A549 (cell line): ENCODE data around the gene SLC46A1. TPM values are rescaled to one million over a fixed set of nuclear protein-coding genes. Genes with fewer than 3 reads are reported as not detected.
"Not testable (repeated sequence)": the region's sequence is repeated elsewhere in the genome, so short reads cannot be mapped to it uniquely, and the experiment has no call there.

ENCODE experiments used
- ATAC-seq, 2 experiments: fragments of 200-7000 bp in 1 of 2; fragments of >200 bp in 1 of 2; cut with Nextera tagmentation in 1 of 2; cut with Tn5 transposase in 1 of 2; 3 replicates each; pipeline versions ENCODE4 v1.8.0 to v1.9.1; 2018 to 2020; ENCODE audit warnings: mild to moderate bottlenecking in 1 of 2, moderate library complexity in 1 of 2
- CTCF ChIA-PET: fragments of 300-600 bp; sonication (Branson Sonifier 250); formaldehyde crosslinking; extraction: SDS; loops from one replicate; lab custom pipeline; 2021; ENCODE audit warnings: antibody characterized with exemption, inconsistent platforms; lab: Yijun Ruan, JAX
- POLR2A ChIA-PET: fragments of 350-600 bp; formaldehyde crosslinking; extraction: SDS; loops from one replicate; lab custom pipeline; 2021; ENCODE audit warnings: antibody characterized with exemption, inconsistent platforms; lab: Yijun Ruan, JAX
- DNase-seq, 2 experiments: peaks; one replicate each; pipeline versions ENCODE4 v3.0.0 to v3.0.0-alpha.2; 2011 to 2016; ENCODE audit warnings: low read depth in 1 of 2, low spot score in 1 of 2
- FAIRE-seq: peaks from 2 replicates; lab custom pipeline; 2011; peaks lifted over from hg19 to GRCh38; lab: Jason Lieb, UNC
- H3K27ac ChIP-seq, 2 experiments: fragments of >200 bp; sonication (Bioruptor Twin); formaldehyde crosslinking; 3 replicates each; pipeline ENCODE4 v1.5.1; 2016 to 2017
- H3K4me1 ChIP-seq: fragments of >200 bp; sonication (Bioruptor Twin); formaldehyde crosslinking; 3 replicates; pipeline ENCODE4 v1.6.1; 2016
- H3K4me2 ChIP-seq: fragments of >200 bp; sonication (Bioruptor Twin); formaldehyde crosslinking; 3 replicates; pipeline ENCODE4 v1.6.1; 2016
- H3K4me3 ChIP-seq: fragments of >200 bp; sonication (Bioruptor Twin); formaldehyde crosslinking; 3 replicates; pipeline ENCODE4 v1.5.1; 2016
- H3K9me3 ChIP-seq: fragments of >200 bp; sonication (Bioruptor Twin); formaldehyde crosslinking; 3 replicates; pipeline ENCODE4 v1.6.1; 2016
- CEBPB ChIP-seq, 2 experiments: fragments of >200 bp in 1 of 2; sonication (Bioruptor Twin) in 1 of 2; formaldehyde crosslinking in 1 of 2; IDR thresholded peaks; 2 replicates each; pipeline ENCODE4 v1.6.1; 2012 to 2016
- CHD4 ChIP-seq: fragments of 200-600 bp; sonication (generic); IDR thresholded peaks from 2 replicates; pipeline ENCODE4 v1.6.1; 2016; ENCODE audit warnings: antibody characterized with exemption, mild to moderate bottlenecking, borderline replicate concordance
- E2F6 ChIP-seq: IDR thresholded peaks from 2 replicates; pipeline ENCODE4 v1.6.1; 2012; ENCODE audit warnings: low read depth, borderline replicate concordance
- EHF ChIP-seq: fragments of 250-450 bp; sonication (Bioruptor Pico); IDR thresholded peaks from 2 replicates; pipeline ENCODE4 v1.5.0; 2020; ENCODE audit warnings: mild to moderate bottlenecking
- EP300 ChIP-seq, 2 experiments: fragments of >200 bp; sonication (Bioruptor Twin); formaldehyde crosslinking; IDR thresholded peaks; 2 replicates in 1 of 2; 3 replicates in 1 of 2; pipeline ENCODE4 v1.6.1; 2016 to 2017
- ESRRA ChIP-seq: fragments of 150-350 bp; IDR thresholded peaks from 2 replicates; pipeline ENCODE4 v1.6.1; 2014; ENCODE audit warnings: mild to moderate bottlenecking, low read length, borderline replicate concordance
- FOSB ChIP-seq: fragments of 250-450 bp; sonication (Bioruptor Pico); IDR thresholded peaks from 2 replicates; pipeline ENCODE4 v1.5.0; 2020; ENCODE audit warnings: mild to moderate bottlenecking, moderate library complexity
- GATA3 ChIP-seq: IDR thresholded peaks from 2 replicates; pipeline ENCODE4 v1.6.1; 2012; ENCODE audit warnings: borderline replicate concordance
- HEYL ChIP-seq: fragments of 250-450 bp; sonication (Bioruptor Pico); IDR thresholded peaks from 2 replicates; pipeline ENCODE4 v1.8.0; 2021; ENCODE audit warnings: mild to moderate bottlenecking, moderate library complexity
- KDM1A ChIP-seq: fragments of 200-600 bp; sonication (generic); IDR thresholded peaks from 2 replicates; pipeline ENCODE4 v1.6.1; 2016; ENCODE audit warnings: low read depth, mild to moderate bottlenecking
- NFE2L2 ChIP-seq: fragments of 150-350 bp; conservative IDR thresholded peaks from 2 replicates; pipeline ENCODE4 v1.6.1; 2014; ENCODE audit warnings: low read length
- NR3C1 ChIP-seq: fragments of >200 bp; sonication (Bioruptor Twin); formaldehyde crosslinking; IDR thresholded peaks from 3 replicates; pipeline ENCODE4 v1.6.1; 2017
- RARB ChIP-seq: fragments of 250-450 bp; sonication (Bioruptor Pico); IDR thresholded peaks from 2 replicates; pipeline ENCODE4 v1.8.0; 2021; ENCODE audit warnings: mild to moderate bottlenecking, moderate library complexity
- RFX5 ChIP-seq: fragments of 450-650 bp; IDR thresholded peaks from 2 replicates; pipeline ENCODE4 v1.7.1; 2014; ENCODE audit warnings: antibody characterized with exemption, mild to moderate bottlenecking, moderate library complexity
- TFCP2L1 ChIP-seq: fragments of 250-450 bp; sonication (Bioruptor Pico); IDR thresholded peaks from 2 replicates; pipeline ENCODE4 v1.5.0; 2021; ENCODE audit warnings: mild to moderate bottlenecking
- ZNF302 ChIP-seq: fragments of 250-450 bp; sonication (Bioruptor Pico); IDR thresholded peaks from 2 replicates; pipeline ENCODE4 v1.9.0; 2021; ENCODE audit warnings: inconsistent platforms, mild to moderate bottlenecking, moderate library complexity
- ZSCAN20 ChIP-seq: fragments of 250-450 bp; sonication (Bioruptor Pico); IDR thresholded peaks from 2 replicates; pipeline ENCODE4 v1.8.0; 2022; ENCODE audit warnings: mild to moderate bottlenecking, moderate library complexity
- WGBS: methylation state at CpG from one replicate; pipeline ENCODE4 v1.1.6; 2017; ENCODE audit errors: missing lambda C conversion rate; 5-methylcytosine and 5-hydroxymethylcytosine counted together
- polyA plus RNA-seq, 4 experiments: library from polyadenylated mRNA; depleted of rRNA in 3 of 4; stranded (reverse); fragments of >200 nt; fragmentation: RNase III in 1 of 4; extraction: RNeasy Plus Mini Kit Qiagen cat#74134 plus additional on column Dnase treatment in 1 of 4; gene quantifications; 2 replicates in 3 of 4; 3 replicates in 1 of 4; pipeline ENCODE4 v1.2.3, GENCODE V29; 2011 to 2017
- TF ChIP-seq, protein P1 (sequence below): IDR thresholded peaks from 2 replicates; pipeline ENCODE4 v1.6.1; 2012
- TF ChIP-seq, protein P2 (sequence below): fragments of 250-450 bp; sonication (Bioruptor Pico); IDR thresholded peaks from 2 replicates; pipeline ENCODE4 v1.5.0; 2020; ENCODE audit warnings: low read depth, mild to moderate bottlenecking, moderate library complexity
- TF ChIP-seq, protein P3 (sequence below): fragments of 200-600 bp; sonication (generic); IDR thresholded peaks from 2 replicates; pipeline ENCODE4 v1.6.1; 2016; ENCODE audit warnings: antibody characterized with exemption, mild to moderate bottlenecking, moderate library complexity

Gene SLC46A1
- polyA plus RNA-seq, 2 of the 4 experiments (the other 2 are of a cell fraction): 12.8 to 23.7 TPM

DNA sequence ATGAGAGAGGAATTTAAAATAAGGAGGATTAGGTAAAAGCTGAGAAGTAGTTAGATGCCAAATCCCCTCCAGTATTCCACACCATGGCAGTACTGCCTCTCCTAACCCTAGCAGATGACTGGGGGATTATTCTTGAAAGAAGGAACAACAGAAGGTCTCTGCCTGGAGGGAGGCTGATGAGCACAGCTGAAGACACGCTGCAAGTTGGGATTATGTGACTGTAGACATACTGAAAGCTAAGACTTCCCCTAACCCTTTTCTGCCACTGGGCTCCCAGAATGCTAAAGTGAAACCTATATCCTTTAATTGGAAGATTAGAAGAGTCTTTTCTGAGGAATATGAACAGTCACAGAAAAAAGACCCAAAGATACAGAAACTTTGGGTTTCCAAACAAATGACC lies 27.7 kb upstream of the SLC46A1 start:
- peak in 1 of 2 experiments; percentile 37; a peak in 1 of 6 replicates for ATAC-seq
- Histone ChIP-seq H3K4me3 (no peak overlapping the region), H3K4me2 (no peak overlapping the region), H3K4me1 (no peaks in the 10 kb centered on the region), H3K9me3 (no peaks in the 10 kb centered on the region), H3K27ac (no peak overlapping the region)
- DNase-seq: no peak
- WGBS: 40% methylated on average over 1 of the region's 1 CpG
- ChIA-PET POLR2A (interaction anchor here (0.6 kb wide), 1 partner anchor 60 kb away, joined by 9 read pairs; no protein-coding TSS in a partner anchor), CTCF (interaction anchor here (1.7 kb wide), 1 partner anchor 17 kb away, joined by 5 read pairs; no protein-coding TSS in a partner anchor)
- FAIRE-seq: no peak
- TF ChIP-seq, protein P1, sequence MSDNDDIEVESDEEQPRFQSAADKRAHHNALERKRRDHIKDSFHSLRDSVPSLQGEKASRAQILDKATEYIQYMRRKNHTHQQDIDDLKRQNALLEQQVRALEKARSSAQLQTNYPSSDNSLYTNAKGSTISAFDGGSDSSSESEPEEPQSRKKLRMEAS: no peak
- TF ChIP-seq EP300 (IDR thresholded peaks at IDR 0.05) (no peak), GATA3 (no peak), KDM1A (no peak), RARB (CRISPR knock-in tag) (no peak), CHD4 (no peak), ESRRA (no peak), ZNF302 (CRISPR knock-in tag) (no peak)
- TF ChIP-seq, protein P2, sequence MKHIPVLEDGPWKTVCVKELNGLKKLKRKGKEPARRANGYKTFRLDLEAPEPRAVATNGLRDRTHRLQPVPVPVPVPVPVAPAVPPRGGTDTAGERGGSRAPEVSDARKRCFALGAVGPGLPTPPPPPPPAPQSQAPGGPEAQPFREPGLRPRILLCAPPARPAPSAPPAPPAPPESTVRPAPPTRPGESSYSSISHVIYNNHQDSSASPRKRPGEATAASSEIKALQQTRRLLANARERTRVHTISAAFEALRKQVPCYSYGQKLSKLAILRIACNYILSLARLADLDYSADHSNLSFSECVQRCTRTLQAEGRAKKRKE (CRISPR knock-in tag): no peak
- TF ChIP-seq, protein P3, sequence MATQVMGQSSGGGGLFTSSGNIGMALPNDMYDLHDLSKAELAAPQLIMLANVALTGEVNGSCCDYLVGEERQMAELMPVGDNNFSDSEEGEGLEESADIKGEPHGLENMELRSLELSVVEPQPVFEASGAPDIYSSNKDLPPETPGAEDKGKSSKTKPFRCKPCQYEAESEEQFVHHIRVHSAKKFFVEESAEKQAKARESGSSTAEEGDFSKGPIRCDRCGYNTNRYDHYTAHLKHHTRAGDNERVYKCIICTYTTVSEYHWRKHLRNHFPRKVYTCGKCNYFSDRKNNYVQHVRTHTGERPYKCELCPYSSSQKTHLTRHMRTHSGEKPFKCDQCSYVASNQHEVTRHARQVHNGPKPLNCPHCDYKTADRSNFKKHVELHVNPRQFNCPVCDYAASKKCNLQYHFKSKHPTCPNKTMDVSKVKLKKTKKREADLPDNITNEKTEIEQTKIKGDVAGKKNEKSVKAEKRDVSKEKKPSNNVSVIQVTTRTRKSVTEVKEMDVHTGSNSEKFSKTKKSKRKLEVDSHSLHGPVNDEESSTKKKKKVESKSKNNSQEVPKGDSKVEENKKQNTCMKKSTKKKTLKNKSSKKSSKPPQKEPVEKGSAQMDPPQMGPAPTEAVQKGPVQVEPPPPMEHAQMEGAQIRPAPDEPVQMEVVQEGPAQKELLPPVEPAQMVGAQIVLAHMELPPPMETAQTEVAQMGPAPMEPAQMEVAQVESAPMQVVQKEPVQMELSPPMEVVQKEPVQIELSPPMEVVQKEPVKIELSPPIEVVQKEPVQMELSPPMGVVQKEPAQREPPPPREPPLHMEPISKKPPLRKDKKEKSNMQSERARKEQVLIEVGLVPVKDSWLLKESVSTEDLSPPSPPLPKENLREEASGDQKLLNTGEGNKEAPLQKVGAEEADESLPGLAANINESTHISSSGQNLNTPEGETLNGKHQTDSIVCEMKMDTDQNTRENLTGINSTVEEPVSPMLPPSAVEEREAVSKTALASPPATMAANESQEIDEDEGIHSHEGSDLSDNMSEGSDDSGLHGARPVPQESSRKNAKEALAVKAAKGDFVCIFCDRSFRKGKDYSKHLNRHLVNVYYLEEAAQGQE: no peak

DNA sequence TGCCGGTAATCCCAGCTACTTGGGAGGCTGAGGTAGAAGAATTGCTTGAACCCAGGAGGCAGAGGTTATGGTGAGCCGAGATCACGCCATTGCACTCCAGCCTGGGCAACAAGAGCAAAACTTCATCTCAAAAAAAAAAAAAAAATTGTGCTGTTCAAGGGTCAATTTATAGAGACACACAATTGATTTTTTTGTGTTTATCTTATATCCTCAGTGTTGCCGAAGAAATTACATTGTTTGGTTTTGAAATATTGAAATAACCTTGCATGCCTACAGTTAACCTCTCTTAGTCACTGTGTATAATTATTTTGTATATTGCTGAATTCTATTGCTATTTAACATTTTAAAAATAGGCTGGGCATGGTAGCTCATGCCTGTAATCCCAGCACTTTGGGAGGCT lies 22.0 kb upstream of the SLC46A1 start:
- FAIRE-seq, DNase-seq, H3K4me1 ChIP-seq, H3K27ac ChIP-seq, H3K4me2 ChIP-seq, ATAC-seq, H3K4me3 ChIP-seq, H3K9me3 ChIP-seq, POLR2A ChIA-PET: not testable (repeated sequence)
- CTCF ChIA-PET: interaction anchor here (0.7 to 2.6 kb wide), 3 partner anchors 10 to 13 kb away, joined by 3 to 19 read pairs (median 3); no protein-coding TSS in a partner anchor
- WGBS: 71% methylated on average over 4 of the region's 4 CpGs

DNA sequence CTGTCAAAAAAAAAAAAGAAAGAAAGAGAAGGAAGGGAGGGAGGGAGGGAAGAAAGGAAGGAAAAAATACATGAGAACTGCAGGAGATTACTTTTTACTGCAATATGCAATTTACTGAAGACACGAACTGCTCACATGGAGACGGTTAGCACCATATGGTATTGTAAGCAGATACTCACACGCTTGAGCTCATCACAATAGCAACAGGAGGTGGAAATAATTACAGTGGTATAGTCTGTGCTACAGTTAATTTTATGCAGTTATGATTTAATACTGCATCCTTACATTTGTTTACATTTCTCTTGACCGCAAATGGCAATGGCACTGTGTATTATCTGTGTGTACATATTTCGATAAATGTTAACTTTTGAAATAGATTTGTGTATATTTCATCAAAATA lies 21.4 kb upstream of the SLC46A1 start:
- TF ChIP-seq CEBPB (IDR thresholded peaks at IDR 0.05): no peak
- no peak for TF ChIP-seq E2F6
- no peak for TF ChIP-seq NR3C1
- no peak for TF ChIP-seq NFE2L2
- TF ChIP-seq GATA3: no peak
- TF ChIP-seq ZSCAN20 (CRISPR knock-in tag): no peak
- TF ChIP-seq EHF (CRISPR knock-in tag): no peak
- TF ChIP-seq RFX5: no peak
- no peak for TF ChIP-seq FOSB
- no peak for TF ChIP-seq HEYL (CRISPR knock-in tag)
- TF ChIP-seq TFCP2L1 (CRISPR knock-in tag): no peak
- Histone ChIP-seq H3K4me1 (no peaks in the 10 kb centered on the region), H3K9me3 (no peaks in the 10 kb centered on the region), H3K4me3 (no peak overlapping the region), H3K4me2 (no peak overlapping the region), H3K27ac (no peak overlapping the region)
- ATAC-seq: no peak
- no peak for FAIRE-seq
- DNase-seq: no peak
- WGBS: 81% methylated on average over 5 of the region's 5 CpGs
- ChIA-PET CTCF (interaction anchor here (0.6 to 1.0 kb wide), 3 partner anchors 10 to 386 kb away, joined by 3 read pairs; no protein-coding TSS in a partner anchor), POLR2A (no interaction called here)
